Measurements from ENCODE around the gene CMBL. TPM values are rescaled to one million over a fixed set of nuclear protein-coding genes. Genes with fewer than 3 reads are reported as not detected.
"Not testable (repeated sequence)": the region's sequence is repeated elsewhere in the genome, so short reads cannot be mapped to it uniquely, and the experiment has no call there.

Gene CMBL
- total and polyA plus RNA-seq, 2 donors from 2014 or later = 36.6 to 243 TPM

DNA sequence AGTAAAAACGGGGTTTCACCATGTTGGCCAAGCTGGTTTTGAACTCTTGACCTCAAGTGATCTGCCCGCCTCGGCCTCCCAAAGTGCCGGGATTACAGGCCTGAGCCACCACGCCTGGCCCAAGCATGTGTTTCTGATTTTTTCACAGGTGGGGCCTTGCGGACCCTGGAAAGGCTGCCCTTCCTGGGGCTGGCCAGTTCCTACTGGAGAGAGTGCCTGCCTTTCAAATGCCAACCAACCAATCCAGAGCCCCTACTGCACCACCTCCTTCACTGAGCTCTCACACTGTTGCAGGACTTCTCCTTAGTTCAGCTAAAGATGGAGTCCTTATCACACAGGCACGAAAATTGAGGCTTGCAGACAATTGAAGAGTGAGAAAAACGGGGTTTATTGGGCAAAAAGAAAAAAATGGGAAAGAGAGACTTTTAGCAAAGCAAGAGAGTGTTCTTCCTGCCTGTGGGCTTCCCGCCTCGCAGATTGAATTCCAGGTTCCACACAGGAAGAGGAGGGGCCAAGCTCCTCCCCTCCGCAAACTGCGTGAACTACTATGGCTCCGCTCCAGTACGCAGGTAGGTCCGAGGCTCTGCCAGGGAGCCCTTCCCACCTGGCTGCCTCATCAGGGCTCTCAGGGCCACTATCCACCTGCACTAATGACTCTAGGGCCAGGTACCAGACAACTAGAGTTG, 8.3 kb upstream of the CMBL start:
- TF ChIP-seq, protein P1, sequence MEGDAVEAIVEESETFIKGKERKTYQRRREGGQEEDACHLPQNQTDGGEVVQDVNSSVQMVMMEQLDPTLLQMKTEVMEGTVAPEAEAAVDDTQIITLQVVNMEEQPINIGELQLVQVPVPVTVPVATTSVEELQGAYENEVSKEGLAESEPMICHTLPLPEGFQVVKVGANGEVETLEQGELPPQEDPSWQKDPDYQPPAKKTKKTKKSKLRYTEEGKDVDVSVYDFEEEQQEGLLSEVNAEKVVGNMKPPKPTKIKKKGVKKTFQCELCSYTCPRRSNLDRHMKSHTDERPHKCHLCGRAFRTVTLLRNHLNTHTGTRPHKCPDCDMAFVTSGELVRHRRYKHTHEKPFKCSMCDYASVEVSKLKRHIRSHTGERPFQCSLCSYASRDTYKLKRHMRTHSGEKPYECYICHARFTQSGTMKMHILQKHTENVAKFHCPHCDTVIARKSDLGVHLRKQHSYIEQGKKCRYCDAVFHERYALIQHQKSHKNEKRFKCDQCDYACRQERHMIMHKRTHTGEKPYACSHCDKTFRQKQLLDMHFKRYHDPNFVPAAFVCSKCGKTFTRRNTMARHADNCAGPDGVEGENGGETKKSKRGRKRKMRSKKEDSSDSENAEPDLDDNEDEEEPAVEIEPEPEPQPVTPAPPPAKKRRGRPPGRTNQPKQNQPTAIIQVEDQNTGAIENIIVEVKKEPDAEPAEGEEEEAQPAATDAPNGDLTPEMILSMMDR (IDR thresholded peaks at IDR 0.05; ENCODE audit: borderline replicate concordance, extremely low read depth, insufficient read depth) = no peak
- Histone ChIP-seq H3K4me3 (ENCODE audit: low read length in 3 of 3) (no peak overlapping the region), H3K9me3 (ENCODE audit: control insufficient read depth in 2 of 3, insufficient read depth in 1 of 3, low read length in 3 of 3) (no peaks in the 10 kb centered on the region), H3K27ac (ENCODE audit: low read depth in 2 of 2, low read length in 2 of 2) (no peak overlapping the region), H3K4me1 (ENCODE audit: control insufficient read depth in 2 of 3, insufficient read depth in 2 of 3, low read depth in 1 of 3, low read length in 3 of 3) (peaks cover 0 to 6% (median 0%) of the 10 kb centered on the region in 3 donors), H3K9ac (ENCODE audit: low read length in 3 of 3) (no peak overlapping the region), H3K36me3 (ENCODE audit: control insufficient read depth in 2 of 3, insufficient read depth in 3 of 3, low read length in 3 of 3) (no peaks in the 10 kb centered on the region), H3K27me3 (ENCODE audit: control insufficient read depth, insufficient read depth, low read length) (no peaks in the 10 kb centered on the region)
- FAIRE-seq (no peak), DNase-seq (no peak)
- intact Hi-C loops (cut with DNase I) = no loop called here

DNA sequence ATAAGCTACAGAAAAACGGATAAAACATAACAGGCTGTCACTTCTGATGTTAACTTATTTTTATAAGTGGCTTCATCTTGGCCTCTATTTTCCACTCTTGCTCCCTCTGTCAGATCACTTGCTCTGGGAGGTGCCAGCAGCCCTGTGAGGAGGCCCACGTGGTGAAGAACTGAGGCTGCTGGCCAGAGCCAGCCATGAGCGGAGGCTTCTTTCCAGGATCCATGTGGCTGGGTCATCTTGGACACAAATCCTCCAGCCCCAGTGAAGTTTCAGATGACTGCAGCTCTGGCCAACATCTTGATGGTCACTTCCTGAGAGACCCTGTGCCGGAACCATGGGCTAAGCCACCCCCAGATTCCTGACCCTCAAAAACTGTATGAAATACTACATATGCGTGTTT, 7.5 kb upstream of the CMBL start:
- TF ChIP-seq, protein P1 (IDR thresholded peaks at IDR 0.05; ENCODE audit: borderline replicate concordance, extremely low read depth, insufficient read depth) = no peak
- intact Hi-C loops (cut with DNase I) = no loop called here
- no peak overlapping the region for H3K27ac ChIP-seq (ENCODE audit: low read depth in 2 of 2, low read length in 2 of 2)
- H3K27me3 ChIP-seq (ENCODE audit: control insufficient read depth, insufficient read depth, low read length) = no peaks in the 10 kb centered on the region
- H3K36me3 ChIP-seq (ENCODE audit: control insufficient read depth in 2 of 3, insufficient read depth in 3 of 3, low read length in 3 of 3) = no peaks in the 10 kb centered on the region
- H3K9ac ChIP-seq (ENCODE audit: low read length in 3 of 3) = no peak overlapping the region
- no peaks in the 10 kb centered on the region for H3K9me3 ChIP-seq (ENCODE audit: control insufficient read depth in 2 of 3, insufficient read depth in 1 of 3, low read length in 3 of 3)
- DNase-seq (peak in 1 of 5 donors; percentile 74), FAIRE-seq (no peak)
- H3K4me1 ChIP-seq (ENCODE audit: control insufficient read depth in 2 of 3, insufficient read depth in 2 of 3, low read depth in 1 of 3, low read length in 3 of 3) = peaks cover 0 to 11% (median 0%) of the 10 kb centered on the region in 3 donors
- no peak overlapping the region for H3K4me3 ChIP-seq (ENCODE audit: low read length in 3 of 3)

DNA sequence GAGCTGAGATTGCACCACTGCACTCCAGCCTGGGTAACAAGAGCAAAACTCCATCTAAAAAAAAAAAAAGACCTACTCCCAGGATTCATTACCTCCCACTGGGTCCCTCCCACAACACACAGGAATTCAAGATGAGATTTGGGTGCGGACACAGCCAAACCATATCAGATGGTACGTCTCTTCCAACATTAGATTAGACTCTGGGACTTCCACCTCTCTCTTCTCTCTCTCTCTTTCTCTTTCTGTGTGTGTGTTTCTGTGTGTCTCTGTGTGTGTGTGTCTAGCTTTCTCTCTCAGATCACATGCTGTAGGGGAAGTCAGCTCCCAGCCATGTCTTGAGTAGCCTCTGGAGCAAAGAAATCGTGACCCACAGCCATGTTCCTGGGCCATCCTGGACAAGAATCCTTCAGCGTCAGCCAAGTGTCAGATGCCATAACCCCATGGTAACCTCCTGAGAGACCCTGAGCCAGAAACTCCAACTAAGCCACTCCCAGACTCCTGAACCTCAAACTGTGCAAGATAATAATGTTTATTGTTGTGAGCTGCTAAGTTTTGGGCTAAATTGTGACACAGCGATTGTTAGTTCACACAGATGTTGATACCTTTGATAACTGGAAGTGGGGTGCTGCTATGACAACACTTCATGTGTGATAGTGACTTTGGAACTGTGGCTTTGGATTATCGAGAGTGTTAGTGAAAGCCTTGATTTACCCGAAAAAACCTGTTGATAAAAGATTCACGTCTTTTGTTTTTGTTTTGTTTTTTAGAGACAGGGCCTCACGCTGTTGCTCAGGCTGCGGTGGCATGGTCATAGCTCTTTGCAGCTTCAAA, 4.1 kb upstream of the CMBL start:
- H3K27ac ChIP-seq (ENCODE audit: low read depth in 2 of 2, low read length in 2 of 2) = no peak overlapping the region
- no peaks in the 10 kb centered on the region for H3K9me3 ChIP-seq (ENCODE audit: control insufficient read depth in 2 of 3, insufficient read depth in 1 of 3, low read length in 3 of 3)
- H3K4me3 ChIP-seq (ENCODE audit: low read length in 3 of 3) = no peak overlapping the region
- intact Hi-C loops (cut with DNase I) = no loop called here
- FAIRE-seq = no peak
- no peak for DNase-seq
- peaks cover 0 to 11% (median 2%) of the 10 kb centered on the region in 3 donors for H3K4me1 ChIP-seq (ENCODE audit: control insufficient read depth in 2 of 3, insufficient read depth in 2 of 3, low read depth in 1 of 3, low read length in 3 of 3)
- no peak overlapping the region for H3K9ac ChIP-seq (ENCODE audit: low read length in 3 of 3)
- no peaks in the 10 kb centered on the region for H3K27me3 ChIP-seq (ENCODE audit: control insufficient read depth, insufficient read depth, low read length)
- H3K36me3 ChIP-seq (ENCODE audit: control insufficient read depth in 2 of 3, insufficient read depth in 3 of 3, low read length in 3 of 3) = no peaks in the 10 kb centered on the region
- TF ChIP-seq, protein P1 (IDR thresholded peaks at IDR 0.05; ENCODE audit: borderline replicate concordance, extremely low read depth, insufficient read depth) = no peak

DNA sequence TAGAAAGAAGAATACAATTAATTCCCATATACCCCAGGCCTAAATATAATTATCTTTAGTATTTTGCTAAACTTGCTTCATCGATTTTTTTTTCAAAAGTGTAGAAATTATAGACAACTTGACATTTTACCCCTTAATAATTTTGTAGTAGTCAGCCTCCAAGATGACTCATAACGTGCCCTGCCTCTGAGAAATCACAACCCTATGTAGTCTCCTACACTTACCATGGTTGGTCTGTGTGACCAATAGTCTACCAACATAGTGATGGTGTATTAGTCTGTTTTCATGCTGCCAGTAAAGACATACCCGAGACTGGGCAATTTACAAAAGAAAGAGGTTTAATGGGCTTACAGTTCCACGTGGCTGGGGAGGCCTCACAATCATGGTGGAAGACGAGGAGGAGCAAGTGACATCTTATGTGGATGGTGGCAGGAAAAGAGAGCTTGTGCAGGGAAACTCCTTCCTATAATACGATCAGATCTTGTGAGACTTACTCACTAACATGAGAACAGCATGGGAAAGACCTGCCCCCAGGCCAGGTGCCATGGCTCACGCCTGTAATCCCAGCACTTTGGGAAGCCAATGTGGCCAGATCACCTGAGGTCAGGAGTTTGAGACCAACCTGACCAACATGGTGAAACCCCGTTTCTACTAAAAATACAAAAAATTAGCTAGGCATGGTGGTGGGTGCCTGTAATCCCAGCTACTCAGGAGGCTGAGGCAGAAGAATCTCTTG, 3.3 kb upstream of the CMBL start:
- DNase-seq; intact Hi-C loops (cut with DNase I); H3K9me3 ChIP-seq (ENCODE audit: control insufficient read depth in 2 of 3, insufficient read depth in 1 of 3, low read length in 3 of 3); H3K27me3 ChIP-seq (ENCODE audit: control insufficient read depth, insufficient read depth, low read length); H3K4me3 ChIP-seq (ENCODE audit: low read length in 3 of 3); H3K36me3 ChIP-seq (ENCODE audit: control insufficient read depth in 2 of 3, insufficient read depth in 3 of 3, low read length in 3 of 3); H3K9ac ChIP-seq (ENCODE audit: low read length in 3 of 3); FAIRE-seq: not testable (repeated sequence)
- Histone ChIP-seq H3K4me1 (ENCODE audit: control insufficient read depth in 2 of 3, insufficient read depth in 2 of 3, low read depth in 1 of 3, low read length in 3 of 3) (peaks cover 0 to 11% (median 7%) of the 10 kb centered on the region in 3 donors), H3K27ac (ENCODE audit: low read depth in 2 of 2, low read length in 2 of 2) (peak overlapping the region; percentile 45 to 85)
